Stomach (tissue), 4 donors: ENCODE measurements around the gene JMJD7.

Experiments used
- EP300 ChIP-seq: sonication (generic); formaldehyde crosslinking; IDR thresholded peaks from one replicate; pipeline ENCODE4 v1.6.1; 2017; ENCODE audit warnings: antibody characterized with exemption
- POLR2A ChIP-seq, 4 donors: fragments of 450-650 bp; IDR thresholded peaks; one replicate each; pipeline ENCODE4 v1.6.1; 2016; ENCODE audit warnings: antibody characterized with exemption in 4 of 4, control low read depth in 2 of 4, mild to moderate bottlenecking in 1 of 4, moderate library complexity in 1 of 4
- POLR2AphosphoS5 ChIP-seq, 3 donors: sonication (generic); formaldehyde crosslinking; IDR thresholded peaks; one replicate each; pipeline ENCODE4 v1.6.1; 2016; ENCODE audit warnings: antibody characterized with exemption in 3 of 3
- TF ChIP-seq, protein P1 (sequence below), 7 experiments: fragments of 450-650 bp in 4 of 7; fragments of 200-600 bp in 3 of 7; sonication (generic) in 3 of 7; IDR thresholded peaks; one replicate each; pipeline ENCODE4 v1.5.1; 2016 to 2019; ENCODE audit warnings: antibody characterized with exemption in 7 of 7, control low read depth in 2 of 7, mild to moderate bottlenecking in 1 of 7

DNA sequence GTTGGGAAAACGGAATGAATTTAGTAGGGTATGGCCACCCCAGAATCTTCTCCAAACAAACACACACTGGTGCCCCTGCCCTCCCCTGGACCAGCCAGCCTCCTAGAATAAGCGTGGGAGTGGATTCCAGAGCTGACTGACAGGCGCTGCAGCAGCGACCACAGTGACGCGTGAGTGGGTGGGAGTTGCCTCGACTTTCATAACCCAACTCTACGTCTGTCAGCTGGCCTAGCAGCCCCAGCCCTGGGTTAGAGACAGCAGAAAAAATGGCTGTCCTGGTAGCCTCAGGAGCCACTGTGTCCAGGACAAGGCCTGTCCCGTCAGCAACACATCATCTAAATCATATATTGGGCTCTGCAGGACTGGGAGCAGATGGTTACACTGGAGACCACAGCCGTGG lies 20.7 kb downstream of the JMJD7 start:
- TF ChIP-seq POLR2AphosphoS5 (IDR thresholded peaks at IDR 0.05) (no peak), POLR2A (IDR thresholded peaks at IDR 0.05) (no peak), EP300 (no peak)
- TF ChIP-seq, protein P1, sequence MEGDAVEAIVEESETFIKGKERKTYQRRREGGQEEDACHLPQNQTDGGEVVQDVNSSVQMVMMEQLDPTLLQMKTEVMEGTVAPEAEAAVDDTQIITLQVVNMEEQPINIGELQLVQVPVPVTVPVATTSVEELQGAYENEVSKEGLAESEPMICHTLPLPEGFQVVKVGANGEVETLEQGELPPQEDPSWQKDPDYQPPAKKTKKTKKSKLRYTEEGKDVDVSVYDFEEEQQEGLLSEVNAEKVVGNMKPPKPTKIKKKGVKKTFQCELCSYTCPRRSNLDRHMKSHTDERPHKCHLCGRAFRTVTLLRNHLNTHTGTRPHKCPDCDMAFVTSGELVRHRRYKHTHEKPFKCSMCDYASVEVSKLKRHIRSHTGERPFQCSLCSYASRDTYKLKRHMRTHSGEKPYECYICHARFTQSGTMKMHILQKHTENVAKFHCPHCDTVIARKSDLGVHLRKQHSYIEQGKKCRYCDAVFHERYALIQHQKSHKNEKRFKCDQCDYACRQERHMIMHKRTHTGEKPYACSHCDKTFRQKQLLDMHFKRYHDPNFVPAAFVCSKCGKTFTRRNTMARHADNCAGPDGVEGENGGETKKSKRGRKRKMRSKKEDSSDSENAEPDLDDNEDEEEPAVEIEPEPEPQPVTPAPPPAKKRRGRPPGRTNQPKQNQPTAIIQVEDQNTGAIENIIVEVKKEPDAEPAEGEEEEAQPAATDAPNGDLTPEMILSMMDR (IDR thresholded peaks at IDR 0.05): no peak
